CD14-positive monocyte (primary cell): ENCODE data around the gene EIF2S1. TPM values are rescaled to one million over a fixed set of nuclear protein-coding genes. Genes with fewer than 3 reads are reported as not detected.
A peak's percentile ranks its signal among the peaks of the same experiment; 100 is the strongest.

Experiments used
- DNase-seq, 3 donors: peaks; one replicate each; pipeline ENCODE4 v3.0.0-alpha.2; 2011 to 2022
- H2AFZ ChIP-seq: 2 replicates; pipeline ENCODE4 v1.6.0; 2012; ENCODE audit warnings: mild to moderate bottlenecking, low read depth, low read length, inconsistent platforms; ENCODE audit not compliant: insufficient read depth, poor library complexity, severe bottlenecking
- H3K27ac ChIP-seq, 2 donors: 1 replicate in 1 of 2; 2 replicates in 1 of 2; pipeline ENCODE4 v1.5.1; 2012 to 2013; ENCODE audit warnings: low read length in 2 of 2, control low read depth in 1 of 2, inconsistent platforms in 1 of 2, low read depth in 1 of 2, mild to moderate bottlenecking in 1 of 2
- H3K27me3 ChIP-seq, 2 donors: one replicate each; pipeline versions ENCODE4 v1.6.0 to v1.6.1; 2011 to 2013; ENCODE audit warnings: low read length in 2 of 2; ENCODE audit not compliant: control insufficient read depth in 2 of 2, insufficient read depth in 2 of 2
- H3K36me3 ChIP-seq, 2 donors: replicated peaks in 1 of 2; 1 replicate in 1 of 2; 2 replicates in 1 of 2; pipeline versions ENCODE4 v1.5.1 to v1.6.1; 2012 to 2013; ENCODE audit warnings: low read length in 2 of 2, control low read depth in 1 of 2, inconsistent platforms in 1 of 2, mild to moderate bottlenecking in 1 of 2; ENCODE audit not compliant: insufficient read depth in 2 of 2, control insufficient read depth in 1 of 2
- H3K4me1 ChIP-seq, 2 donors: 1 replicate in 1 of 2; 2 replicates in 1 of 2; pipeline versions ENCODE4 v1.5.1 to v1.6.1; 2012 to 2013; ENCODE audit warnings: low read length in 2 of 2, control low read depth in 1 of 2, inconsistent platforms in 1 of 2, mild to moderate bottlenecking in 1 of 2, moderate library complexity in 1 of 2; ENCODE audit not compliant: insufficient read depth in 2 of 2, control insufficient read depth in 1 of 2
- H3K4me2 ChIP-seq: replicated peaks from 2 replicates; pipeline ENCODE3; 2012; ENCODE audit warnings: low read length, moderate library complexity, mild to moderate bottlenecking; ENCODE audit not compliant: poor library complexity, severe bottlenecking; ENCODE audit errors: extremely low read depth
- H3K4me3 ChIP-seq, 3 experiments: fragments of 200-600 bp in 1 of 3; sonication (generic) in 1 of 3; replicated peaks in 1 of 3; 1 replicate in 2 of 3; 2 replicates in 1 of 3; pipeline ENCODE4 v1.5.1; 2011 to 2013; ENCODE audit warnings: low read length in 3 of 3, mild to moderate bottlenecking in 3 of 3, control low read depth in 2 of 3, low read depth in 2 of 3, inconsistent platforms in 1 of 3, moderate library complexity in 1 of 3
- H3K79me2 ChIP-seq: 2 replicates; pipeline ENCODE4 v1.6.0; 2012; ENCODE audit warnings: mild to moderate bottlenecking, control low read depth, inconsistent platforms, low read length, moderate library complexity; ENCODE audit not compliant: insufficient read depth
- H3K9ac ChIP-seq: 2 replicates; pipeline ENCODE4 v1.6.0; 2017; ENCODE audit warnings: low read length, mild to moderate bottlenecking; ENCODE audit not compliant: insufficient read depth, poor library complexity, severe bottlenecking
- H3K9me3 ChIP-seq, 2 donors: replicated peaks in 1 of 2; 1 replicate in 1 of 2; 2 replicates in 1 of 2; pipeline versions ENCODE4 v1.5.1 to v1.6.1; 2012 to 2013; ENCODE audit warnings: low read length in 2 of 2, control low read depth in 1 of 2; ENCODE audit not compliant: control insufficient read depth in 1 of 2, insufficient read depth in 1 of 2
- H4K20me1 ChIP-seq: 2 replicates; pipeline ENCODE4 v1.6.0; 2012; ENCODE audit warnings: mild to moderate bottlenecking, low read length, control low read depth, moderate library complexity; ENCODE audit not compliant: insufficient read depth
- H3K27ac Mint-ChIP-seq, 7 donors: one replicate each; pipeline ENCODE4 v1.8.0; 2020; ENCODE audit warnings: mild to moderate bottlenecking in 7 of 7, mixed read lengths in 7 of 7, moderate library complexity in 6 of 7, inconsistent platforms in 2 of 7
- H3K27me3 Mint-ChIP-seq, 3 donors: one replicate each; pipeline ENCODE4 v1.8.0; 2021 to 2022; ENCODE audit warnings: low read depth in 3 of 3, mild to moderate bottlenecking in 3 of 3, mixed read lengths in 3 of 3, moderate library complexity in 3 of 3, inconsistent platforms in 1 of 3
- H3K36me3 Mint-ChIP-seq, 2 donors: one replicate each; pipeline ENCODE4 v1.8.0; 2020; ENCODE audit warnings: mixed read lengths in 2 of 2, inconsistent platforms in 1 of 2, mild to moderate bottlenecking in 1 of 2
- H3K4me1 Mint-ChIP-seq: one replicate; pipeline ENCODE4 v1.8.0; 2020; ENCODE audit warnings: mild to moderate bottlenecking, mixed read lengths
- H3K4me3 Mint-ChIP-seq, 2 donors: one replicate each; pipeline ENCODE4 v1.8.0; 2020; ENCODE audit warnings: mild to moderate bottlenecking in 2 of 2, mixed read lengths in 2 of 2, moderate library complexity in 1 of 2
- H3K9me3 Mint-ChIP-seq, 7 donors: one replicate each; pipeline ENCODE4 v1.8.0; 2020 to 2022; ENCODE audit warnings: mixed read lengths in 7 of 7, mild to moderate bottlenecking in 6 of 7, moderate library complexity in 6 of 7, inconsistent platforms in 2 of 7
- CTCF ChIP-seq: fragments of 200-600 bp; IDR thresholded peaks from one replicate; pipeline ENCODE4 v1.8.0; 2022; ENCODE audit warnings: antibody characterized with exemption, mild to moderate bottlenecking
- WGBS: methylation state at CpG from one replicate; pipeline ENCODE4 v1.1.5; 2013; ENCODE audit warnings: missing lambda C conversion rate; ENCODE audit not compliant: insufficient coverage; 5-methylcytosine and 5-hydroxymethylcytosine counted together
- intact Hi-C, 2 donors: fragments of 100-400 bp; cut with micrococcal nuclease; formaldehyde crosslinking; loops; one replicate each; pipeline versions ENCODE4 v1.15.0 to v1.15.1; 2023
- polyA plus RNA-seq, 3 donors: library from polyadenylated mRNA; depleted of rRNA in 1 of 3; unstranded in 2 of 3; stranded (reverse) in 1 of 3; fragments of 300-500 nt in 2 of 3; fragments of >200 nt in 1 of 3; fragmentation: Illumina TruSeq in 2 of 3; gene quantifications; 1 replicate in 2 of 3; 2 replicates in 1 of 3; pipeline ENCODE4 v1.2.3, GENCODE V29; 2012 to 2021

Gene EIF2S1
- polyA plus RNA-seq, 3 donors = 21.9 to 111 (median 110) TPM

GRCh38 chr14:67357969-67358354 is 2.2 kb upstream of the EIF2S1 start:
- Histone ChIP-seq H3K9me3 (no peaks in the 10 kb centered on the region), H3K79me2 (peaks cover 88% of the 10 kb centered on the region), H3K4me2 (no peak overlapping the region), H3K9ac (no peak overlapping the region), H4K20me1 (peaks cover 27% of the 10 kb centered on the region), H3K36me3 (peaks cover 4 to 5% of the 10 kb centered on the region in 2 donors), H3K27ac (no peak overlapping the region), H3K4me1 (peaks cover 17 to 33% of the 10 kb centered on the region in 2 donors), H2AFZ (no peak overlapping the region), H3K27me3 (no peaks in the 10 kb centered on the region), H3K4me3 (no peak overlapping the region)
- no peak for DNase-seq
- intact Hi-C loops = loop anchor here in 1 of 2 donors (5.0 kb wide), 1 partner anchor 116 kb away; the partner anchor contains the start of gene PALS1
- H3K27ac Mint-ChIP-seq = peak overlapping the region in 4 of 7 donors; percentile 5 to 95 (median 55)
- WGBS = 100% methylated on average over 1 of the region's 9 CpGs
- TF ChIP-seq CTCF = no peak
- no peak overlapping the region for H3K4me3 Mint-ChIP-seq
- H3K4me1 Mint-ChIP-seq = peaks cover 41% of the 10 kb centered on the region
- no peaks in the 10 kb centered on the region for H3K27me3 Mint-ChIP-seq
- H3K36me3 Mint-ChIP-seq = peaks cover 6 to 10% of the 10 kb centered on the region in 2 donors
- peaks cover 0 to 2% (median 0%) of the 10 kb centered on the region in 7 donors for H3K9me3 Mint-ChIP-seq

DNA sequence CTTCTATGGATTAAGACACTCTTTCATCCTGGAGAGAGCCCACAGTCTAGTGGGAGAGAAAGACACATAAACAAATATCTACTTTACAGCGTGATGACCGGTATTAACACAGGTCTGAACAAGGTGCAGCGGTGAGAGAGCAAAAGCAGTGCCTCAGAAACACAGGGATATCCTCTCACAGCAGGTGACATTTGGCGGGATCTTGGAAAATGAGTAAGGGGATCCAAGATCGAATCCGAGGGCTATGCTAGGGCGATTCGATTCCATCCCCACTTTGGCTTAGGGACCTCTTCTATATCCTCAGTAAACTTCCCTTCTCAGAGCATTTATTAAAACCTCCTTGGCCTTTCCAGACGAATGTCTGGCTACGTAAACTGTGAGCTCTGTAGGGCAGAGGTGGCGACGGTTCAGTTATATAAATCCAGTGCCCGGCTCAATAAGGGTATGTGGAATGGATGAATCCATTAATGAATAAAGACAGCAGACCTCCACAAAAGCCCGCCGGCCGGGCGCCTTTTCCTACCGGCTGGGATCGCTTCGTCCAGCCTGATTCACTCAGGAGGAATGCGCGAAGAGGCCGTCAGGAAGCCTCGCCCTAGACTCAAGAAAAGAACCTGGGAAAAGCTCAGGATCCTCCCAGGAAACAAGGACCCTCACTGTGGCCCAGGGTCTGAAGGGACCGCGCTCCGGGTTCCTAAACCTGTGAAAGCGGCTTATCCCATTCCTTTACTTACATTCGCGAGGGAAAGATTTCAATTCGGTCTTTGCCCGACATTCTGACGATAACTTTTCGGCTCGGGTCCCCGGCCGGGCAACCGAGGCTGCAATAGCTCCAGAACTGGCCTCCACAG is 979 bp upstream of the EIF2S1 start:
- Histone ChIP-seq H3K36me3 (peaks cover under 1% of the 10 kb centered on the region in 2 donors), H3K9ac (peak overlapping the region; percentile 90), H3K4me2 (peak overlapping the region; percentile 90), H2AFZ (peak overlapping the region; percentile 91), H3K79me2 (peaks cover 90% of the 10 kb centered on the region), H3K4me1 (peaks cover 17 to 33% of the 10 kb centered on the region in 2 donors), H3K4me3 (peak overlapping the region; percentile 70 to 97 (median 78)), H3K27me3 (no peaks in the 10 kb centered on the region), H3K9me3 (no peaks in the 10 kb centered on the region), H4K20me1 (peaks cover 31% of the 10 kb centered on the region), H3K27ac (peak overlapping the region; percentile 74 to 96)
- H3K4me3 Mint-ChIP-seq = peak overlapping the region; percentile 94 to 97
- peak overlapping the region; percentile 95 to 98 (median 97) for H3K27ac Mint-ChIP-seq
- H3K4me1 Mint-ChIP-seq = peaks cover 44% of the 10 kb centered on the region
- H3K27me3 Mint-ChIP-seq = no peaks in the 10 kb centered on the region
- peak in 1 of 3 donors; percentile 8 for DNase-seq
- TF ChIP-seq CTCF = no peak
- H3K9me3 Mint-ChIP-seq = peaks cover 0 to 2% (median 0%) of the 10 kb centered on the region in 7 donors
- WGBS = 2% methylated on average over 24 of the region's 38 CpGs
- H3K36me3 Mint-ChIP-seq = peaks cover 0 to 6% of the 10 kb centered on the region in 2 donors
- intact Hi-C loops = loop anchor here in 1 of 2 donors (5.0 kb wide), 1 partner anchor 117 kb away; the partner anchor contains the start of gene PALS1
